ENCODE measurements around the gene KCNJ12.
"Not testable (repeated sequence)": the region's sequence is repeated elsewhere in the genome, so short reads cannot be mapped to it uniquely, and the experiment has no call there.

DNA sequence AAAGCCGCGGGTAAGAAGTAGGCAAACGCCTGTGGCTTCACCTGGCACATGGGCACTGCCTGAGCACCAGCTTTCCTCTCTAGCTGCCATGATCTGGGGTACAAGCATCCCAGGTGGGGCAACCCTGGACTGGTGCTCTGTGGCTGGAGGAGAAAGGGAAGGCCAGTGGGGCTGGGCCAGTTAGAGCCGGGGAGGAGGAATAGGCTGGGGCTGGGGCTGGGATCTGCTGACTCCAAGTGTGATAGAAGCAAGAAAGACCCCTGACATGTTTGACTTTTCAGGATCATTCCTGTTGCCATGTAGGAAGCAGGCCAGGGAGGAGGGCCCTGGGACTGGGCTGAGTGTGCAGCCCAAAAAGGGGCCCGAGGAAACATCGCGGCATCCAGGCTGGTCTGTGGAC, 48.5 kb downstream of the KCNJ12 start:
- not testable (repeated sequence) for TF ChIP-seq POLR2AphosphoS5, POLR2A, EP300 (IDR thresholded peaks at IDR 0.05)
- TF ChIP-seq, protein P1, sequence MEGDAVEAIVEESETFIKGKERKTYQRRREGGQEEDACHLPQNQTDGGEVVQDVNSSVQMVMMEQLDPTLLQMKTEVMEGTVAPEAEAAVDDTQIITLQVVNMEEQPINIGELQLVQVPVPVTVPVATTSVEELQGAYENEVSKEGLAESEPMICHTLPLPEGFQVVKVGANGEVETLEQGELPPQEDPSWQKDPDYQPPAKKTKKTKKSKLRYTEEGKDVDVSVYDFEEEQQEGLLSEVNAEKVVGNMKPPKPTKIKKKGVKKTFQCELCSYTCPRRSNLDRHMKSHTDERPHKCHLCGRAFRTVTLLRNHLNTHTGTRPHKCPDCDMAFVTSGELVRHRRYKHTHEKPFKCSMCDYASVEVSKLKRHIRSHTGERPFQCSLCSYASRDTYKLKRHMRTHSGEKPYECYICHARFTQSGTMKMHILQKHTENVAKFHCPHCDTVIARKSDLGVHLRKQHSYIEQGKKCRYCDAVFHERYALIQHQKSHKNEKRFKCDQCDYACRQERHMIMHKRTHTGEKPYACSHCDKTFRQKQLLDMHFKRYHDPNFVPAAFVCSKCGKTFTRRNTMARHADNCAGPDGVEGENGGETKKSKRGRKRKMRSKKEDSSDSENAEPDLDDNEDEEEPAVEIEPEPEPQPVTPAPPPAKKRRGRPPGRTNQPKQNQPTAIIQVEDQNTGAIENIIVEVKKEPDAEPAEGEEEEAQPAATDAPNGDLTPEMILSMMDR (IDR thresholded peaks at IDR 0.05) = not testable (repeated sequence)
